ENCODE results near the gene TMEM51.

GRCh38 chr1:15238789-15239188, 85.2 kb downstream of the TMEM51 start:
- no peak for TF ChIP-seq CTCF (IDR thresholded peaks at IDR 0.05)
- no peak for TF ChIP-seq POLR2A (IDR thresholded peaks at IDR 0.05)

Data from body of pancreas (tissue), 4 donors.